Brain microvascular endothelial cell (primary cell): ENCODE measurements around the gene RERE.

Experiments used
- DNase-seq: peaks from one replicate; pipeline ENCODE4 v3.0.0-alpha.2; 2020
- H3K27ac ChIP-seq: fragments of 250-450 bp; sonication (Bioruptor Pico); 2 replicates; pipeline ENCODE4 v1.5.1; 2020; ENCODE audit warnings: mild to moderate bottlenecking, moderate library complexity
- H3K27me3 ChIP-seq: fragments of 250-450 bp; sonication (Bioruptor Pico); replicated peaks from 2 replicates; pipeline ENCODE4 v1.5.1; 2020; ENCODE audit warnings: mild to moderate bottlenecking
- H3K36me3 ChIP-seq: fragments of 250-450 bp; sonication (Bioruptor Pico); replicated peaks from 2 replicates; pipeline ENCODE4 v1.5.1; 2020; ENCODE audit warnings: mild to moderate bottlenecking
- H3K4me3 ChIP-seq: 2 replicates; pipeline ENCODE4 v1.5.1; 2011; ENCODE audit warnings: low read depth, mild to moderate bottlenecking, control low read depth, low read length, moderate library complexity
- in situ Hi-C: cut with HindIII; loops from 2 replicates; pipeline ENCODE4 v1.10.0; 2017; ENCODE audit warnings: low sequenced_read_pairs, low pct_ligation_motif_present
- TF ChIP-seq, protein P1 (sequence below): IDR thresholded peaks from 2 replicates; pipeline ENCODE4 v1.5.1; 2011; ENCODE audit warnings: low read depth, mild to moderate bottlenecking, moderate library complexity, low read length, control low read depth, inconsistent platforms; ENCODE audit errors: missing control alignments

Gene RERE

DNA sequence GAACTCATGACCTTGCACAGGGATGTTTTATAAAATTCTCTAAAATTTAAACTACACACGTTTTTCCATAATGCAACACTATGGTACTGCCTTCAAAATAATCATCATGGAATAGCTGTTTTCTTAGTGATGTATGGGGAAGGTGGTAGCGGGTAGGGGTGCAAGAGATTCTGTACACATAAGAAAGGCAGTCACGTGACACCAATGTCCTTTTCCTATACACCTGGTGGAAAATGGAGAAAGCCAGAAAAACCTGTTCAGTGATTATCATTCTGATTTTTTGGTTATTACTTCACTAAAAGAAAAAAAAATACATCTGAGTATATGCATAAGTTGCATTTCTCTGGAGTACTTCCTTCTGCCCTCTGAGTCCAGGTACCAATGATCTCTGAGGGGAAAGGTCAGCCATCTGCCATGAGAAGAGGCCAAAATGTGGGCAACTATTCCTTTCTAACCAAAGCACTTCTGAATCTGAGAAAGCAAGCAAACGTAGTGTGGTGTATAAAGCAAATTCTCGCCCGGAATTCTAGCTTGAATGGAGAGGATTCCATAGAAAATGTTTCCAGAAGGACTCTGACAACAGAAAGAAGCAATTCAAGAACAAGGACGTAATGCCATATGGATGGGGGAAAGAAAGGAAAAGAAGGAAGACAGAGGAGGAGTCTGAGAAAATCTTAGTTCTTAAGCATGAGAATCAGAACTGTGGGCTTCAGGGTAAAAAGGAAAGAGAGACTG is 137.3 kb downstream of the RERE start:
- no peak for DNase-seq
- H3K36me3 ChIP-seq: no peaks in the 10 kb centered on the region
- no peaks in the 10 kb centered on the region for H3K27me3 ChIP-seq
- in situ Hi-C loops: no loop called here
- no peak overlapping the region for H3K4me3 ChIP-seq
- TF ChIP-seq, protein P1, sequence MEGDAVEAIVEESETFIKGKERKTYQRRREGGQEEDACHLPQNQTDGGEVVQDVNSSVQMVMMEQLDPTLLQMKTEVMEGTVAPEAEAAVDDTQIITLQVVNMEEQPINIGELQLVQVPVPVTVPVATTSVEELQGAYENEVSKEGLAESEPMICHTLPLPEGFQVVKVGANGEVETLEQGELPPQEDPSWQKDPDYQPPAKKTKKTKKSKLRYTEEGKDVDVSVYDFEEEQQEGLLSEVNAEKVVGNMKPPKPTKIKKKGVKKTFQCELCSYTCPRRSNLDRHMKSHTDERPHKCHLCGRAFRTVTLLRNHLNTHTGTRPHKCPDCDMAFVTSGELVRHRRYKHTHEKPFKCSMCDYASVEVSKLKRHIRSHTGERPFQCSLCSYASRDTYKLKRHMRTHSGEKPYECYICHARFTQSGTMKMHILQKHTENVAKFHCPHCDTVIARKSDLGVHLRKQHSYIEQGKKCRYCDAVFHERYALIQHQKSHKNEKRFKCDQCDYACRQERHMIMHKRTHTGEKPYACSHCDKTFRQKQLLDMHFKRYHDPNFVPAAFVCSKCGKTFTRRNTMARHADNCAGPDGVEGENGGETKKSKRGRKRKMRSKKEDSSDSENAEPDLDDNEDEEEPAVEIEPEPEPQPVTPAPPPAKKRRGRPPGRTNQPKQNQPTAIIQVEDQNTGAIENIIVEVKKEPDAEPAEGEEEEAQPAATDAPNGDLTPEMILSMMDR: no peak
- no peak overlapping the region for H3K27ac ChIP-seq

DNA sequence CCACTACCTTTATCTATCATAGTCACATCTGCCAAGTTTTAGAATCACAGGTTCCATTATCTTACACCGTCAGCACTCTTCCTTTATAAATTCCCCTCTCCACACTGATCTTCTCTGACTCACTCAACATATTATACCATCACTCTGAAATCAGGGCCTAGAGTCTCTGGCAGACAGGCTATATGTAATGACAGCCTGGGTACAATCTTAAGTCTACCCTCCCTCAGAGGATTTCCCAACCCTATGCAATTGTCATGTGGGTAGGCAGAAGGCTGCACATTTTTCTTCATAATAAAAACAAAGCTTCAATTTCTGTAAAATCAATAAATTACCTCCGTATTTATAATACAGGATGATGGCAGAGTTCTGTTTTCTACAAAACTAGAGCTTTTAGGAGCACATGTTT is 138.0 kb downstream of the RERE start:
- in situ Hi-C loops: no loop called here
- peak overlapping the region; percentile 55 for H3K27ac ChIP-seq
- peak; percentile 54 for DNase-seq
- TF ChIP-seq, protein P1: no peak
- H3K36me3 ChIP-seq: no peaks in the 10 kb centered on the region
- no peaks in the 10 kb centered on the region for H3K27me3 ChIP-seq
- H3K4me3 ChIP-seq: no peak overlapping the region

DNA sequence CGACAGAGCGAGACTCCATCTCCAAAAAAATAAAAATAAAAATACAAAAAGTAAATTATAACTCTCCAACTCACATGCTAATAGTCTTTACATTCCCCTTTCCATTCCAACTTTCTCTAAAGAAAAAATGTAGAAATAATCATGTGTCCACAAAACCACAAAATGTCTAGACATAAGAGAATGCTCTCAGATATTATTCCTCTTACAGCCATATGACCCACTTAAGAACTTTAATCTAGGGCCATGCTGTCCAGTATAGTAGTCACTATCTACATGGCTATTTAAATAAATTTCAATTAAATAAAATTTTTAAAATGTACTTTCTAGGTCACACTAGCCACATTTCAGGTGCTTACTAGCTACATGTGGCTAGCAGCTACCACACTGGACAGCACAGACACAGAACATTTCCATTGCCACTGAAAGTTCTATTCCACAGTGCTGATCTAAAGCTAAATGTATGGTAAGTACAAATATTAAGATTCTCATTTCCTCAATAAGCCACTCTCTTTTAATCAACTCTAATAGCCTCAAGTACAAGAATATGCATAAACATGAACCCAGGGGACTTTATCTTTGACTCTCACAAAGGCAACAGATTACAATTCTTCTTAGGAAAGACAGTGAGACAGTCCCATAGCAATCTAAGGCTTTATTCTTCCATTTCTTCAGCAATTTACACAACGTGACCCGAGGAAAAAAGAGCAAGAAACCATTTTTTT is 138.6 kb downstream of the RERE start:
- Histone ChIP-seq H3K27me3 (no peaks in the 10 kb centered on the region), H3K27ac (peak overlapping the region; percentile 55), H3K36me3 (no peaks in the 10 kb centered on the region), H3K4me3 (no peak overlapping the region)
- in situ Hi-C loops: no loop called here
- DNase-seq: no peak
- TF ChIP-seq, protein P1: no peak

DNA sequence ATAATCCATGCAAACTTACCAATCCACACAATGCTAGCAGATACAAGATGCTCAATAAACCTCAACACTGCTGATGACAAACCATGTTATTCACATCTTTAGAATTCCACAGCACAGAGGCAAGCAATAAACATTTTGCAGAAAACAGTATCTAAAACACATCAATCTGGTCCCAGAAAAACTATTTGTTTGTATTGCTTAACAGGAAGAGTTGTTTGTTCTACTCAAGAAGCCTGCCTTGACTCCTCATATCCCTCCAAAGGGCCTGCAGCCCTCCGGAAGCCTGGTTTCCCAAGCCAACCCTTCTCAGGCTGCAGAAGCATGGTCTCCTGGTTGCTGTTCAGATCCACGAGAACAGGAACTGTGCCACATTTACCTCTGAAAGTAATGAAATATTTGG is 139.7 kb downstream of the RERE start:
- H3K36me3 ChIP-seq: no peaks in the 10 kb centered on the region
- no peak overlapping the region for H3K27ac ChIP-seq
- DNase-seq: no peak
- TF ChIP-seq, protein P1: no peak
- H3K27me3 ChIP-seq: no peaks in the 10 kb centered on the region
- no peak overlapping the region for H3K4me3 ChIP-seq
- in situ Hi-C loops: no loop called here

DNA sequence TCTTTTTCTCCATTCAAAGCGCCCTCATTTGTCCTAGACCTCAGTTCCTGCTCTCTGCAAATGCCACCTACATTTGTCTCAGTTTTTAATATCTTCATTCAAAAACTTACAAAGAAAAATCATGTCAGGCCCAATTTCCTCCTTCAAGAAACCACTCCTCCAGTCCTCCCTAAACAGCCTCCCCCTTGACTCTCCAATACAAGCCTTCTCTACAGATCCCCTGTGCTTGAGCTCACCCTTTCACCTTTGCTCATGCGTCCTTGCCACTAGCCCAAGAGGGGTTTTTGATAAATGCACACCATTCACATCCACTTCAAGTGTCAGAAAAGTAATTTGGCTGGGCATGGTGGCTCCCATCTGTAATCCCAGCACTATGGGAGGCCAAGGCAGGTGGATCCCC is 140.6 kb downstream of the RERE start:
- H3K36me3 ChIP-seq: no peaks in the 10 kb centered on the region
- H3K27me3 ChIP-seq: no peaks in the 10 kb centered on the region
- DNase-seq: no peak
- in situ Hi-C loops: no loop called here
- TF ChIP-seq, protein P1: no peak
- H3K4me3 ChIP-seq: no peak overlapping the region
- H3K27ac ChIP-seq: no peak overlapping the region

DNA sequence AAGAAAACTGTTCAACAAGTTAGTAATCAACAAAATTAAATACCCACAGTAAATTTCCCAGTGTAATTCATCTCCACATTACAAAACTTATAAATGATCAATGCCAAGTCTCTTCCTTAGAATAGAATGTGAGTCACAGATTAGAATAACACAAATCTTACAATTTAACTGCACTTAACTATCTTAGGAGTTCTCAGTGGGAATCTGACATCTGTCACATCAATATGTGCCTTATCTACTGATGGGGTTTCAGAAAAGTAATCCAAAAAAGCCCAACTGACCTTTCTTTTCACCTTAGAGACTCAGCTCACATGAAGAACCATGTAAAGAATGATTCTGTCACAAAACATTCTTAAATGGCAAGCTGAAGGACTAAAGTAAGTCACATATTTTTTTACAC is 141.4 kb downstream of the RERE start:
- Histone ChIP-seq H3K36me3 (no peaks in the 10 kb centered on the region), H3K27ac (no peak overlapping the region), H3K4me3 (no peak overlapping the region), H3K27me3 (no peaks in the 10 kb centered on the region)
- in situ Hi-C loops: no loop called here
- TF ChIP-seq, protein P1: no peak
- no peak for DNase-seq
